GM12891 (cell line): ENCODE data around the gene KRT20.

Source experiments
- POLR2A ChIP-seq: IDR thresholded peaks from 2 replicates; pipeline ENCODE4 v1.6.1; 2011; ENCODE audit warnings: low read depth, low read length, control low read depth
- POLR2AphosphoS5 ChIP-seq: IDR thresholded peaks from 2 replicates; pipeline ENCODE4 v1.6.1; 2011; ENCODE audit warnings: low read depth, low read length, control low read depth
- SPI1 ChIP-seq: IDR thresholded peaks from 2 replicates; pipeline ENCODE4 v1.6.1; 2011; ENCODE audit warnings: low read depth, low read length, control low read depth
- TAF1 ChIP-seq: IDR thresholded peaks from 2 replicates; pipeline ENCODE4 v1.6.1; 2011; ENCODE audit warnings: low read depth, low read length, control low read depth

DNA sequence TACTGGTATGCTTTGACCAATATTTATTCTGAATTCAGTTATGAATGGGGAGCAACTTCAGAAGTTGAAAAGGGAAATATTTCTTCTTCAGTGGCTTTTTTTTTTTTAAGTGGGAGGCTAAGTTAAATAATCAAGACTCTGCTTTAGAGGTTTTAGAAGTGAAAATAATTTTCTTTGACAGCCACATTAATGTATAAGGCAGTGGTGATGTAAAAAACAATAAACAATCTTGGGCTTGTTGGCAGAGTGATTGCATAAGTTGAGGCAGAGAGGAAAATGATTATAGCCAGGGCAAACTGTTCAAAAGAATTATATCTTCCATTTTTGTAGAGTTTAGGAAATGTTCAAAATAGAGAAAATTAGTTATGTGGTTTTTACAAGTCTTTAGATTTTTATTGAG is 12.6 kb downstream of the KRT20 start:
- TF ChIP-seq SPI1 = no peak
- TF ChIP-seq TAF1 = no peak
- TF ChIP-seq POLR2A = no peak
- TF ChIP-seq POLR2AphosphoS5 = no peak
